ENCODE results near the gene SARDH. TPM values are rescaled to one million over a fixed set of nuclear protein-coding genes. Genes with fewer than 3 reads are reported as not detected.

SARDH gene
- total RNA-seq, 1 donor: 0.18 TPM

DNA sequence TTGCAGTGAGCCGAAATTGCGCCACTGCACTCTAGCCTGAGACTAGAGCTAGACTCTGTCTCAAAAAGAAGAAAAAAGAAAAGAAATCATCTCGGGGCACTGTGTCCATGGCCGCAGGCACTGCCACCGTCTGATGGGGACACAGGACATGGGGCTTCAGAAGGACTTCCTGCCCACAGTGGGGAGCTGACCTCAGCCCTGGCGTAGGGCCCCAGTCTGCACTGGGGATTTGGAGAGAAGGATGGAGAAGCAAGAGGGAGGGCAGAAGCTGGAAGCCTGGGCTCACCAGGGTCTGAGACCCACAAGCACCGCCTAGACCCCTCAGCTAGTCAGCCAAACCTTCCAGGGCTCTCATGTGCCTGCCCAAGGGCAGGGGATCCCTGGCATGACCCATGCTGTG is 4.1 kb upstream of the SARDH start:
- TF ChIP-seq, protein P1, sequence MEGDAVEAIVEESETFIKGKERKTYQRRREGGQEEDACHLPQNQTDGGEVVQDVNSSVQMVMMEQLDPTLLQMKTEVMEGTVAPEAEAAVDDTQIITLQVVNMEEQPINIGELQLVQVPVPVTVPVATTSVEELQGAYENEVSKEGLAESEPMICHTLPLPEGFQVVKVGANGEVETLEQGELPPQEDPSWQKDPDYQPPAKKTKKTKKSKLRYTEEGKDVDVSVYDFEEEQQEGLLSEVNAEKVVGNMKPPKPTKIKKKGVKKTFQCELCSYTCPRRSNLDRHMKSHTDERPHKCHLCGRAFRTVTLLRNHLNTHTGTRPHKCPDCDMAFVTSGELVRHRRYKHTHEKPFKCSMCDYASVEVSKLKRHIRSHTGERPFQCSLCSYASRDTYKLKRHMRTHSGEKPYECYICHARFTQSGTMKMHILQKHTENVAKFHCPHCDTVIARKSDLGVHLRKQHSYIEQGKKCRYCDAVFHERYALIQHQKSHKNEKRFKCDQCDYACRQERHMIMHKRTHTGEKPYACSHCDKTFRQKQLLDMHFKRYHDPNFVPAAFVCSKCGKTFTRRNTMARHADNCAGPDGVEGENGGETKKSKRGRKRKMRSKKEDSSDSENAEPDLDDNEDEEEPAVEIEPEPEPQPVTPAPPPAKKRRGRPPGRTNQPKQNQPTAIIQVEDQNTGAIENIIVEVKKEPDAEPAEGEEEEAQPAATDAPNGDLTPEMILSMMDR (IDR thresholded peaks at IDR 0.05; ENCODE audit: insufficient read depth, low read length): no peak
- H3K4me3 ChIP-seq (ENCODE audit: low read depth, low read length): no peak overlapping the region
- no peak for DNase-seq (ENCODE audit: low read depth)

DNA sequence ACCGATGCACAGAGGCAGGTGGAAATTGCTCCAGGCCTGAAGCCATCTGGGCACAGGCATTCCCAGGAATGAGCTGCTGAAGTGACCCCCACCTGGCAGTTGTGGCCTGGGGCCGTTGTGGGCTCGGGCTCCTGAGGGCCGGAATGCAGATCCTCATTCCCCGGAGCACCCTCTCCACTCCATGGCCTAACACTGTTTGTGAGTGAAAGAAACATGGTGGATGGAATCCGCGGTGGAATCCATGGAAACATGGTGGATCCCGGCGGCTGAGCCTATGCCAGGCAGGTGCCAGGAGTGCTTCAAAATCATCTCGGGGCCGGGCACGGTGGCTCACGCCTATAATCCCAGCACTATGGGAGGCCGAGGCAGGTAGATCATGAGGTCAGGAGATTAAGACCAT is 3.6 kb upstream of the SARDH start:
- TF ChIP-seq, protein P1 (IDR thresholded peaks at IDR 0.05; ENCODE audit: insufficient read depth, low read length): no peak
- no peak for DNase-seq (ENCODE audit: low read depth)
- H3K4me3 ChIP-seq (ENCODE audit: low read depth, low read length): no peak overlapping the region

DNA sequence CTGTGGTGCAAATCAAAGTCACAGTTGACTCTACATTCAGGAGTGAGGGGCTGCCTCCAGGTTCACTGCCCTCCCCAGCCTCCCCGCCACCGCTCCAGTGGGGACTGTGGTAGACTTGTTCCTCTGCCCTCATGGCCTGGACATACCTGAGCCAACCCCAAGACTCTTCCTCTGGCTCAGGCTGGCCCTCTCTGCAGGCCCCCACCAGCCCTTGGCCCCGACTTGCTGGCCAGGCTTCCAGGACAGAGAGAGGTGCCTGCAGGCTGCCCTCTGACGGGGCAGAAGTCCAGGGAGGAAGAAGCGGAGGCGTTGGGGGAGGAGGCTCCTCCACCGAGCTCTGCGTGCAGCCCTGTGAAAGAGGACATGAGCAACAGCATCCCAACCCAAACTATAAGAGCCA is 2.8 kb upstream of the SARDH start:
- no peak for DNase-seq (ENCODE audit: low read depth)
- TF ChIP-seq, protein P1 (IDR thresholded peaks at IDR 0.05; ENCODE audit: insufficient read depth, low read length): no peak
- H3K4me3 ChIP-seq (ENCODE audit: low read depth, low read length): no peak overlapping the region

DNA sequence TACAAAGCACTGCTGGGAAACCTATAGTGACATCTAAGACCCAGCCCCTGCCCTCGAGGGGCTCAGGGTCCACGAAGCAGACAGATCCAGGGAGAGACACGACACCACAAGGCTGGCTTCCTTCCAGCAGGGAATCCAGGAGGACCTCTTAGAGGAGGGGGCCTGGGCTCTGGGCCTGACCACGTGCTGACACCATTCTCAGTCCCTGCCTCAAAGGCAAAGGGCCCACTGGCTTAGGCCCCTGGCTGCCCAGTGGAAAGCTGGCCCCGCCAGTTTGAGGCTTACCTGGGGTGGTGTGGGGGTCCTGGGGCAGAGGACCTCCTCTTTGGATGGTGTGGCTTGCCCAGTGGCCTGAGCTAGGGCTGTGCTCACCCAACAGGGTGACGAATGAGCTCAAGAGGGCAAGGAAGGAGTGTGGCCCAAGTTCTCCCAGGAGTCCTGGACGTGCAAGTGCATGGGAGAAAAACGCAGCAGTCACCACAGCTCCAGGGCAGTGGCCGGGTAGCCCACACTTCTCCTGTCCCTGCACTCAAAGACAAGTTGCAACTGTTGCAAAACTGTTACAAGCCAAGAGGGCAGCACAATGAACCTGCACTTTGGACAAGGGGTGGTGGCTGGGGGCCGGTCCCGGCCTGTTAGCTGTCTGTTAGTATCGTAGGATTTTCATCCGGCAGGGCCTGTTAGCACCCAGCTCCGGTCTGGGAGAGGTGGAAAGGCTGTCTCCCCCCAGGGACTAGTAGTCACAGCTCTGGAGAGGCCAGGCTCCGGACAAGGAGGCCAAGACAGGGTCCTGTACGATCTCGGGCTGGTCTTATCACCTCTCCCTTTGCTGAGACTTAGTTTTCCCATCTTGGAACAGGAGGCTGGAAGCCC is 1.5 kb upstream of the SARDH start:
- TF ChIP-seq, protein P1 (IDR thresholded peaks at IDR 0.05; ENCODE audit: insufficient read depth, low read length): no peak
- no peak for DNase-seq (ENCODE audit: low read depth)
- no peak overlapping the region for H3K4me3 ChIP-seq (ENCODE audit: low read depth, low read length)

DNA sequence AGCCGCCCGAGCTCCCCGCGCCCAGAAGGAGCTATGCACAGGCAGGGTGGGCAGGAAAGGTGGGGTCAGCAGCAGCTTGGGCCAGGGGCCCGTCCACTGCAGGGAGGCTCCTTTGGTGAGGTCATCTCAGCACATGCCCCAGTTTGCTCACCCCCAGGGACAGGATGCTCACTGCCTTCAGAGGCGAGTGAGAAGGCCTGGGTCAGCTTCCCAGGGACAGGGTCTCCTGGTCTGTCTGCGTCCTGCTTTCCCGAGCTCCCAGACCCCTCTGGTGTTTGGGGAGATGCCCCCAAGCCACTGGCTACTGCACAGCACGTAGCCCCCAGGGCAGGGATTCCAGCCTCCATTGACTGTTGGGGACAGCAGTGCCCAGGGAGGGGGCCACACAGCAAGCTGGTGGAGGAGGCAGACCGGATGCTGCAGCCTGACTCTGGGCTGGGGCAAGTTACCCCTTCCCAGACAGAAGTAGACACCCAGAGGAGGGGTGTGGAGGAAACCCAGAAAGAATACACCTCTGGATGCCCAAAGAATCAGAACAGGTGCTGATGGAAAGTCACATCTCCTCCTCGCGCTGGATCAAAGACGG is 581 bp upstream of the SARDH start:
- TF ChIP-seq, protein P1 (IDR thresholded peaks at IDR 0.05; ENCODE audit: insufficient read depth, low read length): no peak
- H3K4me3 ChIP-seq (ENCODE audit: low read depth, low read length): no peak overlapping the region
- no peak for DNase-seq (ENCODE audit: low read depth)

DNA sequence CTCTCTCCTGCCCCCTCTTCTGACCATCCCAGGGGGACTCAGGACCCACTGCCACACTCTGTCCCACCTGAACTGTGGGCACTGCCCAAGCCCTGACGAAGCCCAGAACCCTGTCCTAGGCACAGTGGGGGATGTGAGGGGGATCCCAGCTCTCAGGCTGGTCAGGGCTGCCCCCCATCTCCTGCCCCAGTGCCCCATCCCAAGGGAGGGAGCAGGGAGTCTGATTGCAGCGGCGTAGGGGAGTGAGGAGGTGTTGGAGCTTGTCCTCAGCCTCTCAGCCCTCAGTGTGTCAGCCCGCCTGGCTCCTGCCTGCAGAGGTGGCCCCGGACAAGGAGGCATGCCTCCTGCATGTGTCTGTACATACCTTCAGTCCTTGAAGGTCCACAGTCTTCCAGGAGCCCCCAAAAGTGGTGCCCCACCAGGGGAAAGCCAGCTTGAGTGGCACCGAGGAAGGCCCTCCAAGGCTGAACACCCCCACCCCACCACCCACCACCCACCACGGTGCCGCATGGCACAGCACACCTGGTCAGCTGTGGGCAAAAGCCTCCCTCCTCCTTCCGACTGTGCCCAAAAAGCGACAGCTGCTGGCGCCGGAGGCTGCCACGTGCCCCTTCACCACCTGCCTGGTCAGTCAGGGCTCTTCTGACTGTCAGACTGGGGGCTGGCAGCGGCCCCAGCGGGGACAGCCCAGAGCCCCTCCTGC is 930 bp downstream of the SARDH start:
- TF ChIP-seq, protein P1 (IDR thresholded peaks at IDR 0.05; ENCODE audit: insufficient read depth, low read length): no peak
- DNase-seq (ENCODE audit: low read depth): no peak
- no peak overlapping the region for H3K4me3 ChIP-seq (ENCODE audit: low read depth, low read length)
